HG03039 (cell line): Measurements from ENCODE around the gene MGRN1.

Experiments used
- ATAC-seq: cut with Tn5 transposase; IDR thresholded peaks from one replicate; pipeline ENCODE4 v1.9.1; 2021; ENCODE audit warnings: mild to moderate bottlenecking, moderate library complexity; ENCODE audit not compliant: unreplicated experiment

MGRN1 gene

GRCh38 chr16:4668313-4668960 is 43.8 kb downstream of the MGRN1 start:
- no peak for ATAC-seq

- ATAC-seq, result no peak
These were observed 48.9 kb downstream of the MGRN1 start for GRCh38 chr16:4673387-4674046.

- no peak for ATAC-seq
These were observed 50.4 kb downstream of the MGRN1 start for GRCh38 chr16:4674926-4675530.

DNA sequence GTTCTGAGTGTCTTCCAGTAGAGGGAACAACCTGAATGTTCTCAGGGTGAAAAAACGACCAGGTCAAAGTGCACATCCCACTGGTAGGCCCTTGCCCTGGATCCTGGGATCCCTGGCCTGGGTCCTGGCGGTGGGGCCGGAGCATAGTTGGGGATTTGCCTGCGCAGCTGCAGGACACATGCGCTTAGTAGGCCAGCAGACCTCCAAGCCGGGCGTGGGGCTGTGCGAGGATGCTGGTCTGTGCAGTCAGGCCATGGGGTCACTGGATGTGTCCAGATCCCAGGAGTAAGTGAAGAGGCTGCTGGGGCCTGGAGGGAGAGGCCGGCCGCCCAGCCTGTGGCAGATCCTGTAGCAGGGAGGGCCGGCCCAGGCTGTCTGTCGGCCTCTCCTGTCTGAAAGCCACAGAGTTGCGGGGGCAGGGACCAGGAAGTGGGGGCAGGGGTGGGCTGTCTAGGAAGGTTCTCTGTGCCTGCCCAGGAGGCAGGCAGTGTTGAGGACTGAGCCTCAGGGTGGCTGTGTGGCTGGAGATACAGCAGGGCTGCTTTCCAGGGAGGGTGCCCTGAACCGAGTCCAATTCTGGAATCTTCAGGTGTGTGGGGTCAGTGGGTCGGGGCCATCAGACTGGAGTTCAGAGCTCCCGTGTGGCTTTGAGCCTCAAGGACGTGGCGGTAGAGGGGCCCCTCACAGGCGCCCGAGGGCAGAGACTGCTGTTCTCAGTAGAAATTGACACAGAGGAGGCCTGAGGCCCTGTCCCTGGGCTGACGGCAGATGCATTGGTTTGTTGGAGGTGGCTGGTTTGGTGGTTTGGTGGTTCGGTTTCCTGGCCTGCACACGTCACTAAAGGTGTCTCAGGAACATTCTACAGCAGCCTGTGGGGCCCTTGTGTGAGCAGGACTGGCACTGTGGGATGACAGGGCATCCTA is 51.5 kb downstream of the MGRN1 start:
- ATAC-seq, result no peak

- ATAC-seq, result no peak
These were observed 52.2 kb downstream of the MGRN1 start for GRCh38 chr16:4676831-4677230.

DNA sequence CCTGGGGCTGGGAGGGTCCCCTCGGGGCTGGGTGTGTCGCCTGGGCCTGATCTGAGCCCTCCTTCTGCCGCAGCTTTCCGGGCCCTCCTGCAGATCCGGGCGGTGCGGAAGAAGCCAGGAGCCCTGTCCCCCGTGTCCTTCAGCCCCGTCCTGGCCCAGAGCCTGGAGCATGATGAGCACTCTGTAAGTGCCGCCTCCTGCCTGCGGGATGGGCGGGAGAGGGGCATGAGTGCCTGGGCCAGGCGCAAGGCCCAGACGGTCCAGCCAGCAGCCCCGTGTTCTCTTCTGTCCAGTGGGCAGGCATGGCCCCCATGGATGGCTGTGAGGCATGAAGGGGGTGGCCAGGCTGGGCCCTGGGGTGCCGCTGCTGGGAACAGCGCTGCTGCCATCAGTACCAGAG is 52.8 kb downstream of the MGRN1 start:
- no peak for ATAC-seq

DNA sequence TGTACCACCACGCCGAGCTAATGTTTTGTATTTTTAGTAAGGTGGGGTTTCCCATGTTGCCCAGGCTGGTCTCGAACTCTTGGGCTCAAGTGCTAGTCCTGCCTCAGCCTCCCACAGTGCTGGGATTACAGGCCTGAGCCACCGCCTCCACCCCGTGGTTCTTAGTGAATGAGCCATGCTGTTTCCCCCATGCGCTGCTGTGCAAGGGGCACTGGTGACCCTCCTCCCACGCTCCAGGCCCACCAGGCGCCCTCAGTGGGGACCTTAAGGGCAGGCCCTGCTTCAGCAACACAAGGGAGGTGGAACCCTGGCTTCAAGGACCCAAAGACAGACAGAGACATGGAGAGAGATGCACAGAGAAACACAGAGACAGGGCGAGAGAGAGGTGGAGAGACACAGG is 53.4 kb downstream of the MGRN1 start:
- ATAC-seq, result no peak

- no peak for ATAC-seq
These were observed 54.0 kb downstream of the MGRN1 start for GRCh38 chr16:4678596-4678995.

- no peak for ATAC-seq
These were observed 54.7 kb downstream of the MGRN1 start for GRCh38 chr16:4679156-4679849.

DNA sequence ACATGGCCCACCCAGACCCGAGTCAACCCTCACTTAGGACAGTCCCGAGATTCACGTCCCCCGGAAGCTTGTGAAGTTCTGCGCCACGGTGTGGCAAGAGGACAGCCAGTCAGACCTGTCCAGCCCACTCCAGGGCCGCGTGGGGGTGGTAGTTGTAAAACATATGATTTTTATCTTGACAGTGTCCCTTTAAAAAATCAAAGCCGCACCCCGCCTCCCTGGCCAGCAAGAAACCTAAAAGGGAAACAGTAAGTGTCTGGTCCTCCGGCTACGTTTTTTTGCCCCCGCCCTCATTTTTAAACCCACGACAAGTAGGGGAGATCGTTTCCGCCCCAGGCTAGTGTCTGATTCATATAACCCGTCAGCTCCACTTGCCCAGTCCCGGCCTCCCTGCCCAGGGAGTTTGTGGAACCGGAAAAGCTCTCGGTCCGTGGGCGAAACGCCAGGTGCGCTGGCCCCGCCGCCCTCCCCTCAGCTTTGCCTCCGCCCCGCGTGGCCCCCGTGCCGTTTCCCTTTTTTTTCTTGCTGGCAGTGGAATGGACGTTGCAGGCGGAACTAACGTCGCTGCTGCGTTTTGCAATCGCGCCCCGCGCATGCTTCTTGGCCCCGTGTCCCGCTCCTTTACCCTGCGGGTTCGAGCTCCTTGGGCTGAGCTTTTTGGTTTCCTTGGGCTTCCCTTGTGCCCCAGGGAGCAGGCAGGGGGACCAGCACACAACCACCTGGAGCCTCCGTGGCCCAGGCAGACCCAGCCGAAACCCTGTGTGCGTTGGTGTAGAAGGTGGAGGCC is 55.4 kb downstream of the MGRN1 start:
- ATAC-seq, result no peak

DNA sequence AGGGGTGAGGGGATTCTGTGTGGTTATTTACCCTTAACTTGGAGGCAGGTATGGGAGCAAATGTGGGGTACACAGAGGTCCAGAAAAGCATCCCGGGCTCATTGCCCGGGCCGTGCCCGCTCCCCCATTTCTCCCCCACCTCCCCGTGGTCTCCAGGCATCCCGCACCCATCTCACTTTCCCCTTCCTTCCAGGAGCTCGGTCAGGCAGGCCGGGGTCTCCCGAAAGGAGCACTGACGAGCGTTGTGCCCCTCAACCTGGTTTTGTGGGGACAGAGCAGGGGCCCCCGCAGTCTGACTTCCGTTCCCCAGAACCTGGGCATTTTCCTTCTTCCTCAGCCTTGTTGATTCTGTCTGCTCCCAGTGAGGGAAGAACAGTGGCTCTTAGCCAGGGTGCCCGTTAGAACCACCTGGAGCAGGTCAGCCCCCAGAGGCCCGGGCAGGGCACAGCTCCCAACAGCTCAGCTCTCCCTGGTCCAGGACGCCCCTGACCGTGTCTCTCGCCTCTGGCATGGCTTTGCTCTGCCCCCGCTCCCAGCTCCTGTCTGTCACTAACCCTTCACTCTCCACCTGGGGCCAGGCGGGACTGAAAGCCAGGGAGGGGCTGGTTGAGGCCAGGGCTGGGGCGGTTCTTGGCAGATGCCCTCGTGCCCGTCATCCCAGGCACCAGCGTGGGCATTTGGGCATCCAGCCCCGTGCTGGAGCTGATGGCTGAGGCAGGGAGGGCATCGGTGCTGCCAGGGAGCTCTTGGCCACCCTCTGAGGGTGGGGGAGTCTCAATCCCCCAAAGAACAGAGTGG is 56.2 kb downstream of the MGRN1 start:
- no peak for ATAC-seq

GRCh38 chr16:4681471-4682083 is 57.0 kb downstream of the MGRN1 start:
- ATAC-seq, result no peak

- no peak for ATAC-seq
These were observed 57.5 kb downstream of the MGRN1 start for GRCh38 chr16:4682084-4682591.

DNA sequence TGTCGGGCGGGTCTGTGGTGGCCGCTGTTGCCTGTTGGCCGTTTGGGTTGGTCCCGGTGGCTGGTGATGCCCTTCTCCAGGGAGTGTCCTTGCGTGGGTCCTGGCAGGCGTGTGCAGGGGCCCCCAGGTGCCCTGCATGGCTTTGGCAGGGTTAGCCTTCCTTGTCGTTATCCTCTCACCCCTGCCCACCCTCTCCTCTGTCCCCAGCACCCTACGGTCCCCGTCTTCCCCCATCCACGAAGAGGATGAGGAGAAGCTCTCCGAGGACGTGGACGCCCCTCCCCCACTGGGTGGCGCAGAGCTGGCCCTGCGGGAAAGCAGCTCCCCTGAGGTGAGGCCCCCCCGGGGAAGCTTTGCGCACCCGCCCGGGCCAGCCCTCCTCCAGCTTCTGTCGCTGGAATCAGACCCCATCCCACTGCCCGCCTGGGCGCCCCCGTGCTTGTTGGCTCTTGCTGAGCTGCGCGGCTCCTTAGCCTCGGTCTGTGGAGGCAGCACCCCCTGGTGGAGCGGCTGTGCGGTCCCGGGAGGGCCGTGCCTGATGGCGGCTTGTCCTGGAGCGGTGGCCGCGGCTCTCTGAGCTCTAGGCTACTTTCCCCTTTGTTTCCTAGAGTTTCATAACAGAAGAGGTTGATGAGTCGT is 58.1 kb downstream of the MGRN1 start:
- no peak for ATAC-seq

- no peak for ATAC-seq
These were observed 58.8 kb downstream of the MGRN1 start for GRCh38 chr16:4683255-4684057.

GRCh38 chr16:4684058-4684715 is 59.6 kb downstream of the MGRN1 start:
- ATAC-seq, result no peak

- ATAC-seq, result no peak
These were observed 60.1 kb downstream of the MGRN1 start for GRCh38 chr16:4684763-4685162.
